GM10266 (cell line): ENCODE results near the gene HPCAL4.

Experiments
- DNase-seq: peaks from one replicate; pipeline ENCODE4 v3.0.0; 2012; ENCODE audit errors: extremely low spot score
- CTCF ChIP-seq: IDR thresholded peaks from 2 replicates; pipeline ENCODE4 v1.5.1; 2012; ENCODE audit warnings: mild to moderate bottlenecking, low read depth; ENCODE audit not compliant: control insufficient read depth, insufficient read depth; ENCODE audit errors: missing control alignments

Gene HPCAL4

GRCh38 chr1:39707506-39707905, 16.3 kb upstream of the HPCAL4 start:
- no peak for TF ChIP-seq CTCF
- no peak for DNase-seq

- DNase-seq, result no peak
- no peak for TF ChIP-seq CTCF
Measured at GRCh38 chr1:39704757-39705156, 13.5 kb upstream of the HPCAL4 start.

DNA sequence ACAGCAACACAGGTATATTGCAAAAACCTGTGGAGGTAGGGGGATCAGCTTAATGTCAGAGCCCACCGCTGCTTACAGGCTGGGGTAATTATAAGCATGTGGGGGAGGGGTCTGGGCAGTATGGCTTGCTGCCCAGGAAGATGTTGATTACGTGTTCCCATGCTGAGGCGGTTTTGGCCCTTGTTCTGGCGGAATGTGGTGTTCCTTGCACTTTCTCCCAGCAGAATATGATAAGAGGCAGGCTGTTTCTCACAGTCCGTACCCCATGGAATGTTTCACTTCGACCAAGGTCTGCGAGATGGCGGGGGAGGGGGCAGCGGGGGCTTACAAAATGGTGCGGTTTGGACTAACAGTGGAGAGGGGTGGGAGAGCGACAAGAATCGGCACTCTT, 9.8 kb upstream of the HPCAL4 start:
- DNase-seq, result no peak
- no peak for TF ChIP-seq CTCF

DNA sequence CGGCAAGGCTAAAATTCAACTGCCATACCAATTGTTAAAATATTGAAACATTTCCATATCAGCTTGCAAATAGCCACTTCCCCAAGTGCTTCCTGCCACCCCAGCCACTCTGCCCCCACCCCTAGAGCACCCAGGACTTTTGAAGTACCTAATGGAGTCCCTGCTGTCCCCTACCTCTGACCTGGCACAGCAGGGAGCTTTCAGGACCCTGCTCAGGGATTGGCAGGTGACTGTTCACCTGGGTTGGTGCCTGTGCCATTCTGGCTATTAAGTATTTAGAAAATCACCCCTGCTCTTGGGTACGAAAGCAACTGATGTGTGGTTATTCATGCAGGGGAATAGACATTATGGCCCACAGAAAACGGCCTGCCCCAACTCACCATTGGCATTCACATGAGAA, 9.1 kb upstream of the HPCAL4 start:
- DNase-seq, result no peak
- no peak for TF ChIP-seq CTCF

- TF ChIP-seq CTCF, result no peak
- no peak for DNase-seq
Measured at GRCh38 chr1:39699419-39699818, 8.2 kb upstream of the HPCAL4 start.

DNA sequence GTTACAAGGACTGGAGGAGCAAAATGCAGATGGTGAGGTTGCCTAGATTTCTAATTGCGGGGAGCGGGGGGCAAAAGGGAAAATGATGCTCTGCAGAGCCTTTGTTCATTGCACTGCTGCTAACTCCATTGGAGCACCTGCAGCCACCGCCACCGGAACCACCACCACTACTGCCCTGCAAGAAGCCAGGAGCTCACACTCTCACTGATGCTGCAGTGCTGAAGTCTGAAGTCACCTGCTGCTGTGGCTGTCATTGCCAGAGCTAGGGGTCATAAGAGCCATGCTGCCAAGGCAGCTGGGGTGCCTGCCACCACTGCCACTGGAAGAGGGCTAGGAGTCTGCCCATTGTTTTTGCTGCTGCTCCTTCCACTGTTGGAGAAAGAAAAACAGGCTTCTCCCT, 7.3 kb upstream of the HPCAL4 start:
- TF ChIP-seq CTCF, result no peak
- no peak for DNase-seq

GRCh38 chr1:39696448-39696847, 5.2 kb upstream of the HPCAL4 start:
- no peak for TF ChIP-seq CTCF
- no peak for DNase-seq

- DNase-seq, result peak; percentile 12
- no peak for TF ChIP-seq CTCF
Measured at GRCh38 chr1:39695016-39695415, 3.8 kb upstream of the HPCAL4 start.
